Measurements from ENCODE around the gene INTS3. TPM values are rescaled to one million over a fixed set of nuclear protein-coding genes. Genes with fewer than 3 reads are reported as not detected.

Gene INTS3
- total RNA-seq, 2 donors from 2014 or later, result 21.8 to 26.7 TPM

GRCh38 chr1:153792631-153793041 is 64.8 kb downstream of the INTS3 start:
- Histone ChIP-seq H3K36me3 (no peaks in the 10 kb centered on the region), H3K27ac (no peak overlapping the region), H3K9me3 (no peaks in the 10 kb centered on the region), H3K4me1 (peaks cover 0 to 10% of the 10 kb centered on the region in 2 donors), H3K27me3 (no peaks in the 10 kb centered on the region), H3K4me3 (no peak overlapping the region)
- no peak for DNase-seq (ENCODE audit: low spot score)
- no peak for TF ChIP-seq CTCF (IDR thresholded peaks at IDR 0.05)

GRCh38 chr1:153793261-153793972 is 65.6 kb downstream of the INTS3 start:
- H3K9me3 ChIP-seq, result no peaks in the 10 kb centered on the region
- no peak for DNase-seq (ENCODE audit: low spot score)
- peaks cover 0 to 10% of the 10 kb centered on the region in 2 donors for H3K4me1 ChIP-seq
- no peaks in the 10 kb centered on the region for H3K27me3 ChIP-seq
- no peak overlapping the region for H3K27ac ChIP-seq
- no peaks in the 10 kb centered on the region for H3K36me3 ChIP-seq
- H3K4me3 ChIP-seq, result no peak overlapping the region
- no peak for TF ChIP-seq CTCF (IDR thresholded peaks at IDR 0.05)

GRCh38 chr1:153793973-153794615 is 66.2 kb downstream of the INTS3 start:
- no peaks in the 10 kb centered on the region for H3K27me3 ChIP-seq
- H3K27ac ChIP-seq, result no peak overlapping the region
- peaks cover 0 to 10% of the 10 kb centered on the region in 2 donors for H3K4me1 ChIP-seq
- no peak for DNase-seq (ENCODE audit: low spot score)
- no peak overlapping the region for H3K4me3 ChIP-seq
- H3K36me3 ChIP-seq, result no peaks in the 10 kb centered on the region
- no peaks in the 10 kb centered on the region for H3K9me3 ChIP-seq
- TF ChIP-seq CTCF (IDR thresholded peaks at IDR 0.05), result no peak

GRCh38 chr1:153794624-153795329 is 66.9 kb downstream of the INTS3 start:
- no peak for TF ChIP-seq CTCF (IDR thresholded peaks at IDR 0.05)
- Histone ChIP-seq H3K36me3 (no peaks in the 10 kb centered on the region), H3K4me1 (peaks cover 0 to 4% of the 10 kb centered on the region in 2 donors), H3K9me3 (no peaks in the 10 kb centered on the region), H3K27ac (no peak overlapping the region), H3K4me3 (no peak overlapping the region), H3K27me3 (no peaks in the 10 kb centered on the region)
- no peak for DNase-seq (ENCODE audit: low spot score)

- TF ChIP-seq CTCF (IDR thresholded peaks at IDR 0.05), result no peak
- Histone ChIP-seq H3K27ac (no peak overlapping the region), H3K4me3 (no peak overlapping the region), H3K36me3 (no peaks in the 10 kb centered on the region), H3K9me3 (no peaks in the 10 kb centered on the region), H3K4me1 (no peaks in the 10 kb centered on the region), H3K27me3 (no peaks in the 10 kb centered on the region)
- DNase-seq (ENCODE audit: low spot score), result no peak
Observed at GRCh38 chr1:153795330-153795837, 67.5 kb downstream of the INTS3 start.

Measured in right atrium auricular region (tissue), 2 donors.